Measurements from ENCODE around the gene CDCP2. TPM values are rescaled to one million over a fixed set of nuclear protein-coding genes. Genes with fewer than 3 reads are reported as not detected.

CDCP2 gene
- total and polyA plus RNA-seq, 3 donors from 2014 or later, result 0.06 to 0.24 (median 0.20) TPM

- H3K27me3 ChIP-seq, result no peaks in the 10 kb centered on the region
- no peaks in the 10 kb centered on the region for H3K9me3 ChIP-seq
- TF ChIP-seq CTCF (IDR thresholded peaks at IDR 0.05) (no peak), POLR2A (IDR thresholded peaks at IDR 0.05) (no peak)
- WGBS, 2 donors, result 92 to 100% methylated on average over 3 to 4 of the region's 4 CpGs
- no peak overlapping the region for H3K4me3 ChIP-seq
- no peak for DNase-seq
- H3K4me1 ChIP-seq, result no peaks in the 10 kb centered on the region
- no peak overlapping the region for H3K27ac ChIP-seq
- intact Hi-C loops (cut with DNase I; ENCODE audit: low total_unique reads), result no loop called here
- no peaks in the 10 kb centered on the region for H3K36me3 ChIP-seq (ENCODE audit: low read depth, missing control alignments)
These were observed 21.3 kb upstream of the CDCP2 start for GRCh38 chr1:54174106-54174505.

- H3K27ac ChIP-seq, result no peak overlapping the region
- WGBS, 2 donors, result 65 to 83% methylated on average over 9 of the region's 9 CpGs
- no peaks in the 10 kb centered on the region for H3K27me3 ChIP-seq
- no peaks in the 10 kb centered on the region for H3K9me3 ChIP-seq
- TF ChIP-seq CTCF (IDR thresholded peaks at IDR 0.05), result no peak
- TF ChIP-seq POLR2A (IDR thresholded peaks at IDR 0.05), result no peak
- no peaks in the 10 kb centered on the region for H3K36me3 ChIP-seq (ENCODE audit: low read depth, missing control alignments)
- no peak overlapping the region for H3K4me3 ChIP-seq
- no peak for DNase-seq
- intact Hi-C loops (cut with DNase I; ENCODE audit: low total_unique reads), result no loop called here
- no peaks in the 10 kb centered on the region for H3K4me1 ChIP-seq
These were observed 20.9 kb upstream of the CDCP2 start for GRCh38 chr1:54173681-54174080.

GRCh38 chr1:54172614-54173599 is 20.1 kb upstream of the CDCP2 start:
- TF ChIP-seq CTCF (IDR thresholded peaks at IDR 0.05) (no peak), POLR2A (IDR thresholded peaks at IDR 0.05) (no peak)

GRCh38 chr1:54171606-54172005 is 18.8 kb upstream of the CDCP2 start:
- 91 to 96% methylated on average over 6 to 8 of the region's 8 CpGs for WGBS, 2 donors
- intact Hi-C loops (cut with DNase I; ENCODE audit: low total_unique reads), result no loop called here

More at GRCh38 chr1:54172614-54173599, 20.1 kb upstream of the CDCP2 start:
- no peak overlapping the region for H3K4me3 ChIP-seq
- no peak for DNase-seq
- H3K27ac ChIP-seq, result no peak overlapping the region
- intact Hi-C loops (cut with DNase I; ENCODE audit: low total_unique reads), result no loop called here
- H3K36me3 ChIP-seq (ENCODE audit: low read depth, missing control alignments), result no peaks in the 10 kb centered on the region
- no peaks in the 10 kb centered on the region for H3K4me1 ChIP-seq
- no peaks in the 10 kb centered on the region for H3K9me3 ChIP-seq
- 76 to 82% methylated on average over 10 of the region's 10 CpGs for WGBS, 2 donors
- no peaks in the 10 kb centered on the region for H3K27me3 ChIP-seq

More at GRCh38 chr1:54171606-54172005, 18.8 kb upstream of the CDCP2 start:
- H3K36me3 ChIP-seq (ENCODE audit: low read depth, missing control alignments), result no peaks in the 10 kb centered on the region
- no peaks in the 10 kb centered on the region for H3K9me3 ChIP-seq
- no peaks in the 10 kb centered on the region for H3K27me3 ChIP-seq
- H3K27ac ChIP-seq, result no peak overlapping the region
- TF ChIP-seq POLR2A (IDR thresholded peaks at IDR 0.05), result no peak
- TF ChIP-seq CTCF (IDR thresholded peaks at IDR 0.05), result no peak
- no peak for DNase-seq
- H3K4me3 ChIP-seq, result no peak overlapping the region
- no peaks in the 10 kb centered on the region for H3K4me1 ChIP-seq
